ENCODE results near the gene ZYG11B. TPM values are rescaled to one million over a fixed set of nuclear protein-coding genes. Genes with fewer than 3 reads are reported as not detected.
A peak's percentile ranks its signal among the peaks of the same experiment; 100 is the strongest.

The ZYG11B gene
- polyA plus RNA-seq, 1 donor from 2014 or later: 48.7 TPM

DNA sequence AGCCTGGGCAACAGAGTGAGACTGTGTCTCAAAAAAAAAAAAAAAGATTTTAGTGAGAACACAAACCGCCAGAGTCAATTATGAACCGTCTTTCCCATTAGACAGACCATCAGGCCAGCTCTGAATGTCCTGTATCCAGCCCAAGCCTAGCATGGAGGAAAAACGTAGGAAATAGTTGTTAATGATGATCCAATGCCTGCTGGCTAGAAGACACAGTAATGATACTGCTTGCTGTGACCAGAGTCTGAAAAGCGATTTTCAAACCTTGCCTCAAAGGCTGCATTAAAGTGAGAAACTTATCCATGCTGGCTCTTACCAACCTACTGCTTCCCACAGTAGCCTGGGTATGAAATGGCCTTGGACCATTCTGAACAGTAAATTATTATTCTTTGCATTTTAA is 45.1 kb upstream of the ZYG11B start:
- Histone ChIP-seq H3K27ac (ENCODE audit: low read length) (no peak overlapping the region), H3K9me2 (ENCODE audit: insufficient read depth, low read length) (no peaks in the 10 kb centered on the region), H4K20me1 (ENCODE audit: insufficient read depth) (no peaks in the 10 kb centered on the region), H3K27me3 (ENCODE audit: insufficient read depth, low read depth, low read length) (no peaks in the 10 kb centered on the region), H3K9ac (ENCODE audit: low read length) (no peak overlapping the region), H3K4me3 (ENCODE audit: low read length) (no peak overlapping the region), H3K79me2 (replicated peaks; ENCODE audit: insufficient read depth, low read length) (no peaks in the 10 kb centered on the region), H2AFZ (ENCODE audit: low read depth, low read length) (no peak overlapping the region), H3K9me3 (ENCODE audit: low read length) (no peaks in the 10 kb centered on the region), H3K36me3 (ENCODE audit: insufficient read depth, low read length) (no peaks in the 10 kb centered on the region), H3K4me2 (ENCODE audit: low read length) (no peak overlapping the region), H3F3A (ENCODE audit: insufficient read depth, low read length, poor library complexity, severe bottlenecking) (no peaks in the 10 kb centered on the region)
- TF ChIP-seq CTCF (IDR thresholded peaks at IDR 0.05; ENCODE audit: poor library complexity, severe bottlenecking) (no peak), POLR2AphosphoS5 (IDR thresholded peaks at IDR 0.05) (peak; percentile 26), MXI1 (conservative IDR thresholded peaks at IDR 0.05; ENCODE audit: poor library complexity, severe bottlenecking) (no peak), TAF1 (IDR thresholded peaks at IDR 0.05; ENCODE audit: low read depth) (no peak), REST (IDR thresholded peaks at IDR 0.05; ENCODE audit: borderline replicate concordance) (no peak), SMC3 (conservative IDR thresholded peaks at IDR 0.05; ENCODE audit: poor library complexity) (peak; percentile 17), EP300 (conservative IDR thresholded peaks at IDR 0.05; ENCODE audit: poor library complexity, severe bottlenecking) (no peak), RAD21 (conservative IDR thresholded peaks at IDR 0.05) (no peak)

GRCh38 chr1:52683367-52683940 is 42.8 kb upstream of the ZYG11B start:
- Histone ChIP-seq H3F3A (ENCODE audit: insufficient read depth, low read length, poor library complexity, severe bottlenecking) (no peaks in the 10 kb centered on the region), H2AFZ (ENCODE audit: low read depth, low read length) (no peak overlapping the region), H3K9ac (ENCODE audit: low read length) (no peak overlapping the region), H3K79me2 (replicated peaks; ENCODE audit: insufficient read depth, low read length) (no peaks in the 10 kb centered on the region), H4K20me1 (ENCODE audit: insufficient read depth) (no peaks in the 10 kb centered on the region), H3K9me2 (ENCODE audit: insufficient read depth, low read length) (no peaks in the 10 kb centered on the region), H3K36me3 (ENCODE audit: insufficient read depth, low read length) (no peaks in the 10 kb centered on the region), H3K27me3 (ENCODE audit: insufficient read depth, low read depth, low read length) (no peaks in the 10 kb centered on the region), H3K27ac (ENCODE audit: low read length) (no peak overlapping the region), H3K9me3 (ENCODE audit: low read length) (no peaks in the 10 kb centered on the region), H3K4me2 (ENCODE audit: low read length) (no peak overlapping the region), H3K4me3 (ENCODE audit: low read length) (no peak overlapping the region)
- TF ChIP-seq EZH2 (IDR thresholded peaks at IDR 0.05; ENCODE audit: borderline replicate concordance, insufficient read depth, low read length, poor library complexity, severe bottlenecking): no peak
- TF ChIP-seq MXI1 (conservative IDR thresholded peaks at IDR 0.05; ENCODE audit: poor library complexity, severe bottlenecking): no peak
- no peak for TF ChIP-seq CTCF (IDR thresholded peaks at IDR 0.05; ENCODE audit: poor library complexity, severe bottlenecking)
- no peak for TF ChIP-seq EP300 (conservative IDR thresholded peaks at IDR 0.05; ENCODE audit: poor library complexity, severe bottlenecking)
- TF ChIP-seq REST (IDR thresholded peaks at IDR 0.05; ENCODE audit: borderline replicate concordance): no peak
- no peak for TF ChIP-seq SMC3 (conservative IDR thresholded peaks at IDR 0.05; ENCODE audit: poor library complexity)
- TF ChIP-seq POLR2AphosphoS5 (IDR thresholded peaks at IDR 0.05): no peak
- no peak for TF ChIP-seq TAF1 (IDR thresholded peaks at IDR 0.05; ENCODE audit: low read depth)
- TF ChIP-seq RAD21 (conservative IDR thresholded peaks at IDR 0.05): no peak

All from neural cell (in vitro differentiated cells).